ENCODE measurements around the gene COQ10B. TPM values are rescaled to one million over a fixed set of nuclear protein-coding genes. Genes with fewer than 3 reads are reported as not detected.

COQ10B gene
- total and polyA plus RNA-seq, 2 of the 4 experiments (the other 2 are of a cell fraction) = 9.5 to 28.7 TPM

GRCh38 chr2:197433780-197434438 lies 19.4 kb upstream of the COQ10B start:
- WGBS, 2 experiments (ENCODE audit: extremely low coverage in 2 of 2, insufficient read length in 1 of 2) = 0% methylated on average over 5 of the region's 11 CpGs; no CpG with 5 or more reads in 1 of the 2 experiments
- no peak for TF ChIP-seq RCOR1 (IDR thresholded peaks at IDR 0.05; ENCODE audit: insufficient replicate concordance, low read length)
- TF ChIP-seq CTCF (conservative IDR thresholded peaks at IDR 0.05; ENCODE audit: low read depth, low read length) = no peak
- peaks cover 48% of the 10 kb centered on the region for H4K20me1 ChIP-seq (ENCODE audit: insufficient read depth, low read length)

More at GRCh38 chr2:197433780-197434438, 19.4 kb upstream of the COQ10B start:
- H3K9ac ChIP-seq (ENCODE audit: low read depth, low read length) = peak overlapping the region; percentile 95
- no peak overlapping the region for H4K91ac ChIP-seq (ENCODE audit: insufficient read depth, low read depth, low read length)
- peaks cover 7% of the 10 kb centered on the region for H3K4me1 ChIP-seq (ENCODE audit: control insufficient read depth, insufficient read depth, low read length)
- H4K5ac ChIP-seq (ENCODE audit: low read depth, low read length) = peak overlapping the region; percentile 80
- in situ Hi-C loops (cut with MboI; ENCODE audit: low sequenced_read_pairs) = no loop called here
- H3K4ac ChIP-seq (ENCODE audit: low read depth, low read length) = peak overlapping the region; percentile 92; the same call in 1 of the 2 replicates
- no peak overlapping the region for H2AFZ ChIP-seq (replicated peaks; ENCODE audit: low read length, poor library complexity)
- peak overlapping the region; percentile 90 for H3K4me3 ChIP-seq (ENCODE audit: insufficient read depth, low read depth, low read length)
- peak overlapping the region; percentile 97 for H3K23ac ChIP-seq (ENCODE audit: low read depth, low read length)
- H3K4me2 ChIP-seq (ENCODE audit: low read depth, low read length) = peak overlapping the region; percentile 100
- dilution Hi-C loops (cut with HindIII; ENCODE audit: low sequenced_read_pairs, unreplicated experiment) = no loop called here
- H3K27me3 ChIP-seq (ENCODE audit: control insufficient read depth, insufficient read depth, low read length) = no peaks in the 10 kb centered on the region
- H3K14ac ChIP-seq (replicated peaks; ENCODE audit: low read depth, low read length) = peak overlapping the region; percentile 93
- DNase-seq (peak; percentile 13), ATAC-seq (ENCODE audit: low read depth) (no peak)
- no TSS peak for BruUV-seq (replicated peaks)
- peak overlapping the region; percentile 98 for H3K56ac ChIP-seq (ENCODE audit: extremely low read depth, insufficient read depth, low read length)
- no peak overlapping the region for H2AK5ac ChIP-seq (ENCODE audit: low read depth, low read length)
- POLR2A ChIA-PET (ENCODE audit: unreplicated experiment) = no interaction called here
- intact Hi-C loops (cut with micrococcal nuclease) = loop anchor here (10.0 kb wide), 1 partner anchor 271 kb away; the partner anchor contains the start of gene MARS2
- H2AK9ac ChIP-seq (replicated peaks; ENCODE audit: low read depth, low read length, poor library complexity) = no peak overlapping the region
- no peak overlapping the region for H3K18ac ChIP-seq (ENCODE audit: low read depth, low read length)
- no peaks in the 10 kb centered on the region for H3K9me3 ChIP-seq (ENCODE audit: control insufficient read depth, insufficient read depth, low read length)
- peak overlapping the region; percentile 81 for H3K27ac ChIP-seq (ENCODE audit: insufficient read depth, low read length)
- H2BK120ac ChIP-seq (ENCODE audit: low read depth, low read length) = no peak overlapping the region
- peak overlapping the region; percentile 84 to 98; a peak in 3 of 4 replicates for H4K8ac ChIP-seq (ENCODE audit: low read depth in 2 of 2, low read length in 2 of 2)
- peak overlapping the region; percentile 84 for H2BK5ac ChIP-seq (ENCODE audit: low read depth, low read length, poor library complexity, severe bottlenecking)
- H3K9me1 ChIP-seq (ENCODE audit: insufficient read depth, low read length) = peaks cover 9% of the 10 kb centered on the region
- H3K36me3 ChIP-seq (ENCODE audit: control insufficient read depth, insufficient read depth, low read length) = peaks cover 4% of the 10 kb centered on the region; the same call in 1 of the 2 replicates
- CTCF ChIA-PET = no interaction called here
- peaks cover 6 to 14% of the 10 kb centered on the region in 2 experiments for H3K79me1 ChIP-seq (ENCODE audit: low read depth in 1 of 2, low read length in 2 of 2)
- H2BK20ac ChIP-seq (ENCODE audit: low read depth, low read length) = no peak overlapping the region
- H2BK15ac ChIP-seq (ENCODE audit: low read depth, low read length) = no peak overlapping the region

Measured in IMR-90 (cell line).